Measurements from ENCODE around the gene LYSMD2. TPM values are rescaled to one million over a fixed set of nuclear protein-coding genes. Genes with fewer than 3 reads are reported as not detected.
A peak's percentile ranks its signal among the peaks of the same experiment; 100 is the strongest.

LYSMD2 gene
- total and polyA plus RNA-seq, 9 of the 15 experiments (the other 6 are each of a cell fraction or from before 2014, with no cell fraction given), result 4.3 to 30.3 (median 9.8) TPM

DNA sequence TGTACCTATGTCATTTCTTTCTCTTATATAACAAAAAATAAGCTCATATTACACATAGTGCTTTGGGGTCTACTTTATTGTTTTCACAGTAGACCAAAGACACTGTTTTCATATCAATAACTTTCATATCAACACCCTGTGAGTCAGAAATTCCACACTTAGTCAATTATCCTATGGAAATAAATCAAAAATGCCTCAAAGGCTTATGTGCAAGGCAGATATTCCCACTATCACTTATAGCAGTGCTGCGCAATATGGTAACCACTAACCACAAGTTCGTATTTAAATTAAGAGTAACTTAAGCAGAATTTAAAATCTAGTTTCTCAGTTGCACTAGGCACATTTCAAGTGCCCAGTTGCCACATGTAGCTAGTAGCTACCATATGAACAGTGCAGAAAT lies 40.3 kb downstream of the LYSMD2 start (continued):
- peak; percentile 41; the same call in 1 of the 2 replicates for TF ChIP-seq GATA2 (CRISPR knock-in tag; IDR thresholded peaks at IDR 0.05)

DNA sequence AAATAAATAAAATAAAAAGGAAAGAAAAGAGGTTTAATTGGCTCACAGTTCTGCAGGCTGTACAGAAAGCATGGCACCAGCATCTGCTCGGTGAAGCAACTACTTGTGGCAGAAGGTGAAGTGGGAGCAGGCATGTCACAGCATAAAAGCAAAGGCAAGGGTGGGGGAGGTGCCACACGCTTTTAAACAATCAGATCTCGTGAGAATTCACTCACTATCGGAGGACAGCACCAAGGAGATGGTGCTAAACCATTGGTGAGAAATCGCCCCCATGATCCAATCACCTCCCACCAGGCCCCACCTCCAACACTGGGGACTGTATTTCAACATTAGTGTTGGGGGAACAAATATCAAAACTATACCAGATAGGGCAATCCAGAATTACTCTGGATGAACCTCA lies 40.9 kb downstream of the LYSMD2 start:
- H4K20me1 ChIP-seq (replicated peaks; ENCODE audit: control insufficient read depth, insufficient read depth, low read length), result no peaks in the 10 kb centered on the region
- BruUV-seq (replicated peaks), result no TSS peak
- no peak overlapping the region for H3K27ac ChIP-seq (ENCODE audit: extremely low read depth, low read depth, low read length)
- no peaks in the 10 kb centered on the region for H3K9me1 ChIP-seq (ENCODE audit: control insufficient read depth, insufficient read depth, low read length)
- peaks cover 13% of the 10 kb centered on the region; the same call in 2 of the 3 replicates for H3K36me3 ChIP-seq (ENCODE audit: control insufficient read depth, insufficient read depth, low read length)
- POLR2A ChIA-PET, result no interaction called here
- intact Hi-C loops (cut with micrococcal nuclease), result no loop called here
- H3K4me3 ChIP-seq, result no peak overlapping the region
- TF ChIP-seq, protein P1, sequence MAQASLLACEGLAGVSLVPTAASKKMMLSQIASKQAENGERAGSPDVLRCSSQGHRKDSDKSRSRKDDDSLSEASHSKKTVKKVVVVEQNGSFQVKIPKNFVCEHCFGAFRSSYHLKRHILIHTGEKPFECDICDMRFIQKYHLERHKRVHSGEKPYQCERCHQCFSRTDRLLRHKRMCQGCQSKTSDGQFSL (CRISPR knock-in tag; IDR thresholded peaks at IDR 0.05), result no peak
- TF ChIP-seq, protein P1 (tag; IDR thresholded peaks at IDR 0.05), result no peak
- peak; percentile 91 for TF ChIP-seq CHD2 (IDR thresholded peaks at IDR 0.05; ENCODE audit: low read depth, low read length)
- TF ChIP-seq CC2D1A (IDR thresholded peaks at IDR 0.05), result 0 out of 2 replicates have a peak, but pooled peaks have one; percentile 41
- TF ChIP-seq ARNT (IDR thresholded peaks at IDR 0.05), result no peak
- TF ChIP-seq NCOA4 (IDR thresholded peaks at IDR 0.05; ENCODE audit: partially characterized antibody), result no peak
- TF ChIP-seq YY1 (IDR thresholded peaks at IDR 0.05; ENCODE audit: borderline replicate concordance in 1 of 3, control insufficient read depth in 1 of 3, extremely low read depth in 1 of 3, insufficient read depth in 3 of 3, insufficient read length in 1 of 3, insufficient replicate concordance in 2 of 3, low read depth in 1 of 3, low read length in 2 of 3), result no peak
- H3K4me1 ChIP-seq (replicated peaks in 1 of 2; ENCODE audit: control insufficient read depth in 2 of 2, insufficient read depth in 2 of 2, low read length in 2 of 2), result peaks cover 7 to 24% of the 10 kb centered on the region in 2 experiments; a peak in 4 of 5 replicates
- 30% methylated on average over 5 of the region's 5 CpGs for WGBS (ENCODE audit: insufficient coverage, low coverage, missing lambda C conversion rate)
- no peak overlapping the region for H2AFZ ChIP-seq (ENCODE audit: low read depth, low read length)
- in situ Hi-C loops (cut with MboI), result no loop called here
- no peaks in the 10 kb centered on the region for H3K9me3 ChIP-seq (replicated peaks; ENCODE audit: control insufficient read depth, insufficient read depth, low read depth, low read length)
- DNase-seq (ENCODE audit: extremely low read depth in 1 of 4, low spot score in 3 of 4), result peak in 1 of 4 experiments; percentile 57
- peak; percentile 74 for FAIRE-seq
- peak overlapping the region; percentile 27; the same call in 1 of the 2 replicates for H3K4me2 ChIP-seq (ENCODE audit: insufficient read depth, low read length)
- H3K9ac ChIP-seq (ENCODE audit: insufficient read depth in 1 of 2, low read depth in 2 of 2, low read length in 2 of 2), result no peak overlapping the region; a peak in 1 of 4 replicates
- H3K27me3 ChIP-seq (ENCODE audit: control insufficient read depth in 2 of 2, insufficient read depth in 2 of 2, low read length in 2 of 2), result no peaks in the 10 kb centered on the region
- H3K79me2 ChIP-seq (ENCODE audit: control insufficient read depth, insufficient read depth, low read length), result no peaks in the 10 kb centered on the region
- ATAC-seq, result peak; percentile 81
- CTCF ChIA-PET (ENCODE audit: low intra/inter-chr PET ratio), result no interaction called here

Measured in K562 (cell line).